Activated CD8-positive, alpha-beta memory T cell treated with anti-CD3 and anti-CD28 coated beads, Interleukin-2, amount 50 U/mL, for 1 hour (primary cell): Measurements from ENCODE around the gene DTNB.

Source experiments
- DNase-seq: peaks from one replicate; pipeline ENCODE4 v3.0.0-alpha.2; 2020; ENCODE audit errors: extremely low read depth

DTNB gene

DNA sequence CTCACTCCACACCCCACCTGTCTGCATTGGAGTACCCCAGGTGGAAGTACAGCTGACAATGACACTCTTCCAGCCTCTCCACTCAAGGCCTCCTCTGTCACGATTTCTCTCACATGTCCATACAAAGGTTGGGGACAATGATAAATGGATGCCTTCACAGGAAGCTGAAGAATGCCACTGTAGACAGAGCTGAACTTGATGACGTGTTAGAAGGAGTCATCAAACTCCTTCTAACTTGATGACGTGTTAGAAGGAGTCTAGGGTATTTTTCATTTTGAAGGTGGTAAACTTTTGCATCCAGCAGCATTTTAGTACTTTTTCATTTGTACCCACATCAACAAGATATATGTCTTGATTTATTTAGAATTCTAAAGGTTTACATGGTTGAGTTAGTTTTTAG is 168.2 kb downstream of the DTNB start:
- no peak for DNase-seq

DNA sequence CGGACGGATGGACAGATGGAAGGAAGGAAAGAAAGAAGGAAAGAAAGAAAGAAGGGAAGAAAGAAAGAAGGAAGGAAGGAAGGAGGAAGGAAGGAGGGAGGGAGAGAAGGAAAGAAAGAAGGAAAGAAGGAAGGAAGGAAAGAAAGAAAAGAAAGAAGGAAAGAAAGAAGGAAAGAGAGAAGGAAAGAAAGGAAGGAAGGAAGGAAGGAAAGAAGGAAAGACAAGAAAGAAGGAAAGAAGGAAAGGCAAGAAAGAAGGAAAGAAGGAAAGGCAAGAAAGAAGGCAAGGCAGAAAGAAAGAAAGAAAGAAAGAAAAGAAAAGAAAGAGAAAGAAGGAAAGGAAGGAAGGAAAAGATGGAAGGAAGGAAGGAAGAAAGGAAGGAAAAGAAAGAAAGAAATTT is 169.1 kb downstream of the DTNB start:
- no peak for DNase-seq

DNA sequence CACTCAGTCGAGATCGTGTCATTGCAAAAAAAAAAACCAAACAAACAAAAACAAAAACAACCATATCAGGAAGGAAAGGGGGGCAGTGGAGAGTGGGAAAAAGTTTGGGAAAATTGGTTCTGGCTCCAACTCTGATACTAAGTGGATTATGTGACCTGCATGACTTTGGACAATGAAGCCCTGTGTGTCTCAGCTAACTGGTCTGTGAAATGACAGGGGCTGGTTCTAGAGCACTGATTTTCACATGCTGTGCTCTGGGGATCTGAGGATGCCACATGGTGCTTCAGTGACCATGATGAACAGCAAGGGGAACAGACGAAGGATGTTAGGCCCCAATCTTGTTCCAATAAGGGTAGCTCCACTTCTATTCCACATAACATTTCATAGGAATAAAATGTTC is 174.2 kb downstream of the DTNB start:
- DNase-seq, result no peak

DNA sequence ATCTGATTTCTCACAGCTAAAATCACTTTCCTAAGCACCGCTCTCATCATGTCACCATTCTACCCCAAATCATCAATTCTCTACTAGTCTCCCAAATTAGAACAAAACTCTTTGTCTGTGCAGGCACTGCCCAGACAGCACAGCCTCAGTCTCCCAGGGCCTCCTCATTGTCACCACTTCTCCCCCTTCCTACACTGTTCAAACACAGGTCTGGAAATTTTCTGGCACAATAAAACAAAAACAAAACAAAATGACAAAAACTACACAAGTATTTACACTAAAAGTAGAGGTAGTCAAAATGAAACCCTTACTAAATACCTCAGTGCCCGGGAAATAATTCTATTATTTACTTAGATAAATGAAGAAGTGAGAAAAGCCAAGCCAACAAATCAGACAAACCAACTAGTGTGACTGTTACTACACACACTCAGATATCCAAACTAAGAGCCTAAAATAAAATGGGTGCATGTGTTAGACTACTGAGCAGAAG is 175.4 kb downstream of the DTNB start:
- no peak for DNase-seq

DNA sequence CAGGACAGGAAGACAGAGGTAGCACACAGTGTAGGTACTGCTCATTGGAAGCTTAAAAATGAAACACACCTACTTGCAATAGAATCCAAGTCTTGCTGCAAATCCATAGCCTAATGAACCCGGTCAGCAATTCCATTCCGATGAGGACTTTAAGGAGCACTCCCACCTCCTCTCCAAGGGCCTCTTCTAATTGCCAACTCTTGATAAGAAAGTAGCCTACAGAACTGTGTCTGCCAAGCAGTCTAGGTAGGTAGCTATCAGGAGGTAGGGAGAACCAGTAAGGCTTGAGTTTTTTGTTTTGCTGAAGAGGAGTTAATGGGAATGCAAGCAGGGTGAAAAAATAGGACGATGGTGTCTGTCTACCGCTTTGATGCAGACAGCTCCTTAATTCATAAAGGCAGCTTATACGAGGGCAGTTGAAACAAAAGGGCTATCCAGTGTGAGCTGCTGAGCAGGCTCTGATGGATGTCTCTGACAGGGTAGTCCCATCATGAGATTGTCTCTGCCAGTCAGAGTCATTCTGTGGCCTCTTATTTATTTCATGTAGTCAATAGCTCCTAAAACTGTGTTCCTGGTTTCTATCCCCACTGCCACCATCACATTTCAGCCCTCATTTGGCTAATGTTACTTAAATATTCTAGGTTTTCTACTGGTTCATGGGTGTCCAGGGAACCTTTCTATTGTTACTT is 176.0 kb downstream of the DTNB start:
- DNase-seq, result no peak

DNA sequence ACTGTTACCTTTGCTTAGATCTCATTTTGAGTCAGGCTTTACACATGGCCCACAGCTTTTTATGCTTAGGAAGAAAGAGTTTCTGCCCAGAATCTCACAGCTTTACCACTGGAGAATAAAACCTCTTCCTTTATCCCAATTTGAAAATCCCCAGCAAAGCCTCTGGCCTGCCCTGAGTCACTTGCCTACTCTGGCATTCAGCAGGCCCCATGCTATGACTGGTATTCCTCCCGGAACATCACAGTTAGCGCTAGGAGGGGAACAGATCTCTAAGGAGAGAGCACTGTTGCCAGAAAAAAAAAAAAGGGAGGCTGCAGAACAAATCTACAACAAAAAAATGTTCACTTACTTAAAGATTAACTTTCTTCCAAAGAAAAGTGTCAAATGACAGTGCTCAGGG is 178.8 kb downstream of the DTNB start:
- DNase-seq, result no peak

DNA sequence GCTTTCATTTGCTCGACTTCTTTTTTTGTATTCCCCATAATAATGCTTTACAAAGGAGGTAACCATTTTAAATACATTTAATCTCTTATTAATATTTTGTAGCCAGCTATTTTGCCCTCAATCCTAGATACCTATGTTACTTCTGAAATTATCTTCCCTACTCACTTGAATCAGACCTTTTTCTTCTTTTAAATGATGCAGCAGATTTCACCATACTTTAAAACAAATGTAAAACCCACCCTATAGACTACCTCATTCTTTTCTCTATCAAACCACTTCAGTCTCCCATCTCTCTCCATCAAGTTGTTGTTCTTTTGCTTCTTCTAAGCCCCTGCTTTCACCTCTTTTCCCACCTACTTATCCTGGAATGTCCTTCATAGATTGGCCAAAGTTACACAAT is 180.2 kb downstream of the DTNB start:
- DNase-seq, result no peak

DNA sequence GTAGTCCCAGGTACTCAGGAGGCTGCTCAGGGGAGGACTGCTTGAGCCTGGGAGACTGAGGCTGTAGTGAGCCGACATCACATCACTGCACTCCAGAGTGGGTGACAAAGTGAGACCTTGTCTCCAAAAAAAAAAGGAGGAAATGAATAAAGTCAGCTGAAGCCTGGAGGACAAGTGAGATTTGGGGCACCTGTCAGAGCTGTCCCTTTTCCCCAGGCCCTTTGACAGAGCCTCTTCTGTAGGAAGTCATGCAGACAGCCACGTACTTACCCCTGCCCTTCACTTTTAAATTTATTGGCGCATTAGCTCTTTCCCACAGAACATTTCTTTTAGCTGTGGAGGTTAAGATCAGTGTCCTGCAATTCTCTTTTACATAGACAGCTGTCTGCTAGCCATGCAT is 180.7 kb downstream of the DTNB start:
- DNase-seq, result no peak

DNA sequence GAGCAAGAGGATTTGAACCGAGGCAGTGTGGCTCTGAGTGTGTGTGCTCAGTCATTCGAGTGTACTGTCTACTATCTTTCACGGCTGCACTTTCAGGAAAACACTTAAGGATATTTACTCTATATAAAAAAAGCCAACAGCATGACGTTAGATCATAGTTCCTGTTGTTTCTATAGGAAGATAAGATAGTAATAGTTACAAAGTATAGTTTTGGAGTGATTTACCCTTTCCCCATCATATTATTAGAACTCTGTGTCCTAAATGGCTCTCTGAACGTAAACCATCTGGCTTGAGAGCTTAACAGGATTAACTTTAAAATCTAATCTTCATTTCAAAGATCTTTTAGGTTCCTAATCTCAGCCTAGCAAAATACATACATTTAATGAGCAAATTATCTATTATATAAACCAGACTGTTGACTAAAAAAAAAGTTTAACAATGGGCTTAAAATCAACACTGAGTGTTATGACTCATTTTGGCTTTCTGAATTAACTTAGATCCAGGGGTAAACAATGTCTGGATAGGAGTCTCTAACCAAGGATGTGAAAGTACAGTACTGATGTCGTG is 181.3 kb downstream of the DTNB start:
- no peak for DNase-seq

DNA sequence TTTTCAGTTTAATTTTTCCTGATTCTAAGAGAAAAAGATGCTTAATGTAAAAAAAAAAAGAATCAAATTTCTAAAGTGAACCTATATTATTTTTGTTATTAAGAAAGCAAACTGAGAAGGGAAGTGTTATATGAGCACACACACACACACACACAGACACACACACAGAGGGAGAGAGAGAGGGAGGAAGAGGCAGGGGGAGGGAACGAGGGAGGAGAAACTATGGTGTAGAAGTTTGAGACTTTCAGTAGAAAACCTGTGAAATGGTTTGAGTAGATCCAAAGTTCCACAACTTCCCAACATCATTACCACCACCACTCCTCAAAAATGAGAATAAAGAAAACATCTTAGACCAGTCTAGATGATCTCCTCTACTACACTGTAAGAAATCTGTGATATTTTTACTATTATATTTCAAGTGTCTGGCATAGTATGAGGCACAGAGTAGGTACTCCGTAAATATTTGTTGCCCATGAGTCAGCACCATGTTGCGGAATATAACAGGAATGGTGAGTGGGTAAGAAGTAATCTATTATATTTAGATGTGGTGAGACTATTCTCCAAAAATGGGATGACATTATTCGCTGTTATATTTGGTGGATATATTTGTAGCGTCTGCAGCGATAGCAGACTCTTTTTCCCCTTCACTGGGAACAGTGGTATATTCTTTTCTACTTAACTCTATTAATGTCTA is 182.2 kb downstream of the DTNB start:
- no peak for DNase-seq

DNA sequence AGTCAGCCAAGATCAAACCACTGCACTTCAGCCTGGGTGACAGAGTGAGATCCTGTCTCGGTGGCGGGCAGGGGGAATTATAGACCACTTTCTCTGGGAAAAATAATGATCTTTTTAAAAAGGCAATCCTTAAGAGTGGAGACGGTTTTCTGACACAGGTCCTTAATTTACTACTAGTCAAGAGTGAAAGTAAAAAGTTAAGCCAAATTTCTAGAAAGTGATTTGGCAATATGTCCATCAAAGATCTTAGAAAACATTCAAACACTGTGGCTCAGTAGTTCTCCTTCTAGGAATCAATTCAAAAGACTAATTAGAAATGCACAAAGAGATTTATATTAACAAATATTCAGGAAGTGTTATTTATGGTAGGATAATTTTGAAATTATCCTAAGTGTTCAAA is 183.2 kb downstream of the DTNB start:
- DNase-seq, result no peak

DNA sequence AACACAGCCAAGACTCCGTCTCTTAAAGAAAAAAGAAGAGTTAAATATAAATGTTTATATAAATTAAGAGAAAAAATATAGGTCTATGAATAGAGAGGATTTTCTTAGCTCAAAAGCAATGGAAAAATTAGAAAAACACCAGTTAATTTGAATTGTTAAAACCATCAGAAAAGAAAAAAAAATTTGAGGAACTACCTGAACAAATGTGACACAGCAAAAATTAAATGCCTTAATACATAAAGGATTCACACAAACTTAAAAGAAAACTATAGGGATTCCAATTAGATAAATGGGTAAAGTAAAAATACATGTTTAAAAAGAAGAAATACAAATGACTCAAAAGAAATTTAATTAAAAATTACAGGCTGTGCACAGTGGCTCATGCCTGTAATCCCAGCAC is 183.7 kb downstream of the DTNB start:
- DNase-seq, result no peak

DNA sequence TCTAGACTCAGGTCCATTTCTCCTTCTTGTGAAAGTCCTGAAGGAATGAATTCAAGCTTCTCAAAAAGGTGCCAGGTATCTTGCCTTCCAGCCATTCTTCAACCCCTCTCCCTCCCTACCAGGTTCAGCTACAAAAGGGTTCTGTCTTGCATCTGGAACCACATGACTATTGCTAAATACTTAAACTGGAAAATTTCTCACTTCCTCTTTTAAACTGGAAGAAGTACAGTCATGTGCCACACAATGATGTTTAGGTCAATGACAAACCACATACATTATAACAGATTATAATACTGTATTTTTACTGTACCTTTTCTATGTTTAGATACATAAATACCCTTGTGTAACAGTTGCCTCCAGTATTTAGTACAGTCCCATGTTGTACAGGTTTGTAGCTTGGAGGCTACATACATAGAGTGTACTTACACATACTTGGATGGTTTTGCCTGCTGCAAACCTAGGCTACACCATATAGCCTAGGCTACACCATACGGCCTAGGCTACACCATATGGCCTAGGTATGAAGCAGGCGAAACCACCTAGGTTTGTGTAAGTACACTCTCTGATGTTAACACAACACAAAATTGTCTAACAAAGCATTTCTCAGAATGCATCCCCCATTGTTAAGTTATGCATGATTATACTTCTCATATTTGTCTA is 189.6 kb downstream of the DTNB start:
- DNase-seq, result no peak

DNA sequence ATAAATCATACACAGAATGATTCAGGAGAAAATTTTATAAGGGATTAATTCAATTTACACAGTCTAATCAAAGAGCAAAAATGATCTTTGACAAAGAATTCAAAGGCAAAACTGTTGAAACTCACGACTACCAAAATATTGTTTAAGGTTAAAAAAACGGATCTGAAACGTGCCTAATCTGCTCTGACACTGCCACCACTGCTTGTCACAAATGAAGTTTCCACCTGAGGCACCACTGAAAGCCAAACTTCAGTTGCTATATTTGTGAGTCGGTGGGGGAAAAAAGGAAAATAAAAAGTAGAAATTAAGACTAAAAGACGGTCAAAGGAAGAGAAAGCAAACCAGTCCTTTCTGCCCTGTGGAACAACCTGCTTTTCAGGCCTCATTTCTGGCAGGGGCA is 191.0 kb downstream of the DTNB start:
- DNase-seq, result no peak

DNA sequence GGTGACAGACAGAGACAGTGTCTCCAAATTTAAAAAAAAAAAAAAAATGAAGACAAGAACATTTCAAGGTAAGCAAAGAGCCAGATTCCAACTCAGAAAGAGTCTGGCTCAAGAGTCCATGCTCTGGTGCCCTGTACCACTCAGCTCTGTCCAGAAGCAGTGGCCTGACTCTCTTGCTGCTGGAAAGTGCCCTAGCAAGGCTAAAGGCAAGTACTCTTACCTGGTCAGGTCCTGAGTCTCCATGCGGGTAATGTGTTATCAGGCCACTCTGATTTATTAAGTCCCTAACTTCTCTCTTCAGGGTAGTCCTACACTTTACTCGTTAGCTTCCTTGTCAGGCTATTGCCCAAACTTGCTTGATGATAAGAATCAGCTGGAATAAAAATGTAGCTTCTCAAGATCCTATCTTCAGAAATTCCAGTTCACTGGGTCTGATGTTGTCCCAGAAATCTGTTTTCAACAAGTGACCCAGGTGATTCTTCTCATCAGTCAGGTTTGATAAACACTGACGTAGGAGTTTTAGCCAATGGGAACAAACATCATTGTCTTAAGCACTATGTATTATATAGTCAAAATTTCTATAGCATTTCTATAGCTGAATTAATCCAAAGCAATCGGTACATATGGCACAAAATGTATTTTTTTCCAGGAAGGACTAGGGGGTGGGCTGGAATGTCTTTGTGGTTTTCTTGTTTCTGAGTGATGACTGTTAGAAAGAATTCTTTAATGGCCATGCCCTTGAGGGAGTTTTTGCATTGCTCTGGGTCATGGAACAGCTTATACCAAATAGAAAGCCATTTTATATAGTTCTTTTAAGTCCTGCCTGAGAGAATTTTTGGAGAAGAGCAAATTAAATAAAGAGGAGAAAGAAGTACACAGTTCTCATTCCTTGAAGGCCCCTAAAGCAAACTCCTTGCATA is 191.7 kb downstream of the DTNB start:
- no peak for DNase-seq

DNA sequence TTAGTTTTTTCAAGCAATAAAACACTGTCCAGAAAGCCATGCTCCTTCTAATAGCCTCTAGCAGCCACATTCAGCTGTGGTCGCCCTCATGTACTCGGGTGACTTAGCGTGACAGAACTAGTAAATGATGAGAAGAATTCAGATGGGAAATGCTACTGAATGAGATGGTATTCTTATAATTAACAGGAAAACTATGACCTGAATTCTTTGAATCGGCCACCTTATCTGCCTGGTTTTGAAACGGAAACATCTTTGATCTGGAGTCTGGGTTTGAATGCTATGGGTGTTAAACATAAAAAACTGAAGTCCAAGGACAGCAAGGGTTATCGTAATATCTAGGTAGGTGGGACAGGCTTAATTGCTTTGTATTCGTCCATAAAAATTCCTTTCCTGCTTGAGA is 192.8 kb downstream of the DTNB start:
- no peak for DNase-seq

DNA sequence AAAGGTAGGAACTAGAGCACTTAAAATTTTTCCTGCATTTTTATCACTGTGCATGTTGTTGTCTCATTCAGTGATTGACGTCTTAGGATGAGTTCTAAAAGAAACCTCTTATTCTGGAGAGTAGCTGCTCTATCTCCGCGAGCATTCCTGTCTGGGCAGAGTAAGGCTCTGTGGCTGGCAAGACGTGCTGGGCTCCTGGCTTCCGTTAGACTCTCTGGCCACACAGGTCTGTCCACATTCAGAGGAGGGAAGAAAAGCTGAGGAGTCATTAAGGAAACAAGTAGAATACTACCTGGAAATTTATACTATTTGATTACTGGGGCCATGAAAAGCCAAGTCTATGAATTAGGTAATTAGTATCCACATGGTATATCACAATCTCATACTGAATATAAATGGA is 193.6 kb downstream of the DTNB start:
- no peak for DNase-seq

DNA sequence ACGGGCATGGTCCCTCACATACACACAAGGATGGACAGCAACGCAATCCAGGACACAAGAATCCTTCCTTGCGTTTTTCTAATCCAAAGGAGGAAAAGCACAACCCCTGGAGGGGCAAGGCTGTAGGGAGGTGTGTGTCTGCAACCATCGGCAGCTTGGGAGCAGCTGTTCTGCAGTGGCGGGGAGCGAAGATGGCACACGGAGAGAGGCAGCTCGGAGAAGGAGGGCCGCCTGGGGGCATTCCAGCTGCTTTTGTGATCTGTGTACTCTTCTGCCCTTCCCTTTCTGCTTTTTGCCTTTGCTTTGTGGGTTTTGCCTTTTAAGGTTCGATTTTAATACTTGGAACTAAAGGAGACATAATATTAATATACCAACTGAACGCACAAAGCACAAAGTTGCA is 194.6 kb downstream of the DTNB start:
- DNase-seq, result no peak

DNA sequence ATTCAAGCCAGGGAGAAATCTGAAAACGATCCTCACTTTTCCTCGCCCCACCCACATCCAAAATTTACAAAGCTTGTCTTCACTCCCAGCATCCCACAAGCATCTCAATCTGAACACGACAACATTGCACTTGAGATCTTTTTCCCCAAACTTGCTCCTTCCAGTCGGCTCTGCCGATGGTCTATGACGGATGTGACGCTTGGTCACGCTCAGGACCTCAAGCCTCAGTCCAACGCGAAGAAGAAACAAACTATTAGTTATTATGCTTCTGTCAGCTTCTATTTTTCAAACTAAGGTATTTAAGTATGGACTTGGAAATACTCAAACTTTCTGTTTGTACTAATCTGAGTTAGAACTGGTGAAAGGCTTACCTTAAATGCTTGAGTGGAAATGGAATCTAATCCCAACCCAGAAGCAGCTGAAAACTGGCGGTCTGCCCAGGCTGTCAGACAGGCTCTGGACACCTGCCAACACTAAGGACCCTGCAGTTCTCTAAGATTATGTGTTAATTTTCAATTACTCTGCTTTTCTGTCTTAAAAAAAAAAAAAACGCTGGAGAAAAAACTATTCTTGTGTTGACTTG is 199.5 kb downstream of the DTNB start:
- no peak for DNase-seq

DNA sequence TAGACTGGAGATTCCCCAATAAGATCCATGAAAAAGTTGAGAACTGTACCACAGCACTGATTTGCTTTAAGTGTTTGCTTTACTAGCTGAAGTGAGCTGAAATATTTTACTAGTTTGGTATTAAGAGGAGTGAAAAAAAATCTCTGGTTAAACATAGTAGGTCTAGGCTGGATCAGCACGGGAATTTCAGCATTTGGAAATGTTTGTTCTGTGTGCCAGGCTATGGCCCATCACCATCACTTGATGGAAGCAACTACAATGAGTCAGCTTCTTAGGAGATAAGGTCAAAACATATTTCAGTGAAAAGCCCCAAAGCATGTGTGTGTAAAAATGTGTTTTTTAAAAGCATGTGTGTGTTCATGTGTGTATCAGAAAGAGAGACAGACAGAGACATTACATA is 200.2 kb downstream of the DTNB start:
- no peak for DNase-seq

DNA sequence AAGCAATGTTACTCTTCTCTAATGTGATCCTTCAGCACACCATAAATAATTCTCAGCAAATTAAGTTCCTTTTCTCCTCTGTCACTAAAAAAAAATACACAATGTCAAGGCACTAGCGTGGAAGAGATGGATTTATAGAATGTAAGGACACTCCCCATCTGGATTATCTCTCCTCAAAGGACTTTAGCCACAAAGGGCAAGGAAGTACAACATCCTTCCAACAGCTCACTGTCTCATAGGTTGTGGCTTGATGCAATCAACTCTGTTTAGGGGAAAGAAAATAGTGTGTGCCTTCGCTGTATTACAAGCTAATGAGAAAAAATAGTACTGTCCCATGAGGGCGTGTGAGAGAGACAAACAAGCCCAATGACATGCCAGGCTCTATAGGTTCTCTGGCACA is 202.6 kb downstream of the DTNB start:
- no peak for DNase-seq
